Stimulated activated CD4-positive, alpha-beta T cell treated with anti-CD3 and anti-CD28 coated beads, Interleukin-15, amount 100 ng/mL, for 24 hours (primary cell): ENCODE data around the gene THAP10.
A peak's percentile ranks its signal among the peaks of the same experiment; 100 is the strongest.
"Not testable (repeated sequence)": the region's sequence is repeated elsewhere in the genome, so short reads cannot be mapped to it uniquely, and the experiment has no call there.

ENCODE experiments used
- DNase-seq: peaks from one replicate; pipeline ENCODE4 v3.0.0-alpha.2; 2020

Gene THAP10

DNA sequence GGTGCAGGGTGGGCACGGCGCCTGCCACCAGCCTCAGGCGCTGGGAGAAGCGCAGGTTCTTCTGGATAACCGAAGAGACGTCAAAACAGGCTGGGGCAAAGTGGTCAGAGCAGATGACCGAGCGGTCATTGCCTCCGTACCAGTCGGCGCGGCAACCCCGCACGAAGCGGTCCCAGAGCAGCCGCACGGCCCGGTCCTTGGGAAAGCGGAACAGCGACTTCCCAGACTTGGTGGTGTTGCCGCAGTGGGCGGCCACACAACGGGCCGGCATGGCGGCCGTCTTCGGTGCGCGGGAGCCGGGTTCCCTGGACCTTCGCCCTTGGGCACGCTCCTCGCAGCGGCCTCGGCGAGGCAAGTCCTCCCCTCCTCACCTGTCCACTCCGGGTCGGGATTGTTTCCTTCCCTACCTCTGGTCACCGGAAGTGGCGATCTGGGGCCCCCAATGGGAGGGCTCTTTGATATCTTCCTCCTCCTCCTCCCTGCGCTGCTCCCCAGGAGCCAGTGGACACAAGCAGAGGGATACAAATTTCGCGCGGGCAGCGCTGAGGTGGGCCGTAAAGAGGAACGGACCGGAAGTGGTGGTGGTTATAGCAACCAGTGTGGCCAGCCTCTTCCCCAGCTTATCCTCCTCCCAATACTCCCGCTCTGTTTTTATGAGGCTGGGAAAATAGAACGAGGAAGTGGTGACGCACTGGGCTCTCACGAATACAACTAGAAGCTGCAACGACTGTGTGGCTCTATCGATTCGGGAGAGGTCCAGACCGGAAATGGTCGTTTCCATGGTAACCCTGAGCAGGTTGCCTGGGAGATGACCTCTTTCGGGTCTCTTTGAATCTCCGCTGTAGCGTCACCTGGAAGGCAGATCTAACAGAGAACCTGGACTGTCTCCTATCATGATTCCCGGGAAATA, at the start of gene THAP10, which contains the start of gene LRRC49:
Gene THAP10 (minus strand): TSS at position 432 of the 910 bp plus-strand sequence. CDS start 161 bp downstream, at position 271.
Gene LRRC49 (plus strand): TSS at position 825 of the 910 bp plus-strand sequence. CDS start 69 bp downstream, at position 894.
- peak; percentile 71 for DNase-seq

DNA sequence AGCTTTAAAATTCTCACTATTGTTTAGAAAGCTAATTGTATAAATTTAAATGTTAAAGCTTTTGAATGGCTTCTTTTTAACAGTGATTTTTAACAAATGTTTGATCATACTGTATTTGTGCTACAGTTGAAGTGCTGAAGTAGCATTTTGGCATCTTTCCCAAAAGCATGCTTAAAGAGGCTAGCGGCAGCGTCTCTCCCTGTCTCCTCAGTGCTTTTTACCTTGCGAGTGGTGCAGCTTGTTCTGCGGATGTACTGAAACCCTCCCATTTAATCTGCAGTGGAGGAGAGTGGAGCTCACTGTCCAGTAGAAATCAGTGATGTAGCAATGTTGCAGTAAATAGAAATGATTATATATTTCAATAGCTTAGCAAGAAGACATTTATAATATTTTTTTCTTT, 44.1 kb upstream of the THAP10 start:
- DNase-seq = no peak

DNA sequence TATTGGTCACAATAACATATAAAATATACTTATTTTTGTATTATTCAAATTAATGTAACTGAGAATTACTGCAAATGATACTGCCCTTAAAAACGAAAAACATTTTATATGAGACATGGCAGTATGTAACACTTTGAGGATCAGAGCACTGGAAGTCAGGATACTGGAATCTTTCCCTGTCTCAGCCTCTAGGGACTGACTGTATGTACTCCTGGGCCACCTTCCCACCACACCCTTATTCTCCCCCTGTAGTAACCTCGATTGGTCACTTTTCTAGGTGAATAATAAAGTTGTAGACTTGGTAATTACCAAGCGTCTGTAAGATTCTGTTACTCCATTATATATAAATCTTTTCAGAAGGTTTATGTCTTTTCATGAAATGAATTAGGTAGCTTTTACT, 43.4 kb upstream of the THAP10 start:
- DNase-seq = no peak

DNA sequence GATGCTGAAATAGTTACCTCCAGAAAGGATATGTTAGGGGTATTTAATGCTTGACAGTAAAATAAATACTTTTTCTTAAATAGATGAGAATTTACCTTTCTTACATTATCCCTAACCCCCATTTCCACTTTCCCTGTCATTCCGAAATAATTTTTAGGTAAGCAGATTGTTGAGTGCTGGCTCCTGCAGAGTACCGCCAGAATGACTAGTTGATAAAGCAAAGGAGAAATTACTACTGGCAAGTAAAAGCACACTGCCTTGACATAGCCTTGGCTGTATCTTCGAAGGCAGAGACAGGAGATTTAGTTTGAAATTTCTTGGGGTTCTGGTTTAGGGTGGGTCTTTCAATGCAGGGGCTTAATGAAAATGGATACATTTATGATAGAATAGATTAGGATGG, 41.2 kb upstream of the THAP10 start:
- no peak for DNase-seq

DNA sequence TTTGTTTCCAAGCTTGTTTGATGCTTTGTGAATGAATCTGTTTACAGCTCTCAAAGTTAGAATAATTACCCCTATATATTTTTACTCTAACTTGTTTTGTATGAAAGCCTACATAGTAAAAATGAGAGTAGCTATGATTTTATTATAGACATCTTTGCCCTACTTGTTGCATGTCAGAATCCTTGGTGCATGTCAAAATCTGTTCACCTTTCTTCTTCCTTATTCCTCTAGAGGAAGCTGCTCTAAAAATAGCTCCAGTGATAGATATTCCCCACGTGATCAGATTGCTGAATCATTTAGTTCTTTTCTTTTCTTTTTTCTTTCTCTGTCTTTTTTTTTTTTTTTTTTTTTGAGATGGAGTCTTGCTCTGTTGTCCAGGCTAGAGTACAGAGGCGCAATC, 40.2 kb upstream of the THAP10 start:
- no peak for DNase-seq

DNA sequence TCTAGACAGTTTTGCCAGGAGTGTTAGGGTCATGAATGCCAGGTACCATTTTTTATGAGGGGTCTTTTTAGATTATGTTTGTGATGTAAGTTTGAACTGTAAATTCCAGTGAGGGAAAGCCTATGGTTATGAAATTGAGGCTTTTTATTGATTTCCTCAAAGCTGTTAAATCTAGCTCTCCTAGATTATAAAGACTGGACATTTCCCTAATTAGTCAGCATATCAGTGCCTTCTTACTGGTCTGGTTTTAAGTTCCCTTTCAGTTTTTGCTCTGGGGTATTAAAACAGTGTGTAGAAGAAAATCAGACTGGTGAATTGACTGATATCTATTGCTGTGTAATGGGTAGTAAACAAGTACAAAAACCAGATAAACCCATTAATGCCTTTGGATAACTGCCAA, 39.6 kb upstream of the THAP10 start:
- no peak for DNase-seq

DNA sequence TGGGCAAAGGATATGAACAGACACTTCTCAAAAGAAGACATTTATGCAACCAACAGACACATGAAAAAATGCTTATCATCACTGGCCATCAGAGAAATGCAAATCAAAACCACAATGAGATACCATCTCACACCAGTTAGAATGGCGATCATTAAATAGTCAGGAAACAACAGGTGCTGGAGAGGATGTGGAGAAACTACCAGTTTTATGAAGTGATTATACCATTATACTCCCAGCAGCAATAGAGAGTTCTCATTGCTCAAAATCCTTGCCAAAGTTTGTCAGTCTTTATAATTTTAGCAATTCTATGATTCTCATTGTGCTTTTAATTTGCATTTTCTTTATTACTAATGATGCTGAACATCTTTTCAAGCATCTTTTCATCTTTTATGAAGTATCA, 34.7 kb upstream of the THAP10 start:
- not testable (repeated sequence) for DNase-seq

DNA sequence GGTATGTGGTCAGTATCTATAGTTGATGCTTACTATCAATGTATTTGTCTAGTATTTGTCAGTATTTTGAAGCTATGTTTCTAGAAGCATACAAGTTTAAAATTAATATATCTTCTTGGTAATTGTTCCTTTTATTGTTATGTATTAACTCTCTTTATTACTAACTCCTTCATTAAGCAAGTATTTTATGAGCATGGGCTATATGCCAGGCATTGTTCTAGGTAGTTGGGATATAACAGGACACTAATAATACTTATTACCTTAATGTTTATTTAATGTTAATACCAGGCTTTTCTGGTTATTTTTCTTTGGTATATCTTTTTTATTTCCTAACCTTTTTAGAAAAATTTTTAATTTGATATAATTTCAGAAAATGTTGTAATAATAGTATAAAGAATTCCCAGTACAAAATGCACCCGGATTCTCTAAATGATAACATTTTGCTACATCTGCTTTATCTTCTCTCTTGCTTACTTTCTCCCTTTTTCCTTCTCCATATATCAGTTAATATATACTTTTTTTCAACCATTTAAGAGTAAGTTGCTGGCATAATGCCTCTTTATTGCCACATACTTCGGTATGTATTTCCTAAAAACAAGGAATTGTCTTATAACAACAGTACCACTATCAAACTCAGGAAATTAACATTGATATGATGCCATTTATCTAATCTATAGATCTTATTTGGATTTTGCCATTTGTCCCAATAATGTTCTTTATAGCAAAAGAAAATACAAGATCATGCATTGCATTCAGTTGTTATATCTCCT, 31.3 kb upstream of the THAP10 start:
- DNase-seq = no peak

DNA sequence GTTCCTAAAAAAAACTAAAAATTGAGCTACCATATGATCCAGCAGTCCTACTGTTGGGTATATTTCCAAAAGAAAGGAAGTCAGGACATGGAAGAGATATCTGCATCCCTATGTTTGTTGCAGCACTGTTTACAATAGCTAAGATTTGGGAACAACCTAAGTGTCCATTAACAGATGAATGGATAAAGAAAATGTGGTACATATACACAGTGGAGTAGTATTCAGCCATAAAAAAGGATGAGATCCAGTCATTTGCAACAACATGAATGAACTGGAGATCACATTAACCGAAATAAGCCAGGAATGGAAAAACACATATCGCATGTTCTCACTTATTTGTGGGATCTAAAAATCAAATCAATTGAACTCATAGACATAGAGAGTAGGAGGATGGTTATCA, 29.9 kb upstream of the THAP10 start:
- no peak for DNase-seq

DNA sequence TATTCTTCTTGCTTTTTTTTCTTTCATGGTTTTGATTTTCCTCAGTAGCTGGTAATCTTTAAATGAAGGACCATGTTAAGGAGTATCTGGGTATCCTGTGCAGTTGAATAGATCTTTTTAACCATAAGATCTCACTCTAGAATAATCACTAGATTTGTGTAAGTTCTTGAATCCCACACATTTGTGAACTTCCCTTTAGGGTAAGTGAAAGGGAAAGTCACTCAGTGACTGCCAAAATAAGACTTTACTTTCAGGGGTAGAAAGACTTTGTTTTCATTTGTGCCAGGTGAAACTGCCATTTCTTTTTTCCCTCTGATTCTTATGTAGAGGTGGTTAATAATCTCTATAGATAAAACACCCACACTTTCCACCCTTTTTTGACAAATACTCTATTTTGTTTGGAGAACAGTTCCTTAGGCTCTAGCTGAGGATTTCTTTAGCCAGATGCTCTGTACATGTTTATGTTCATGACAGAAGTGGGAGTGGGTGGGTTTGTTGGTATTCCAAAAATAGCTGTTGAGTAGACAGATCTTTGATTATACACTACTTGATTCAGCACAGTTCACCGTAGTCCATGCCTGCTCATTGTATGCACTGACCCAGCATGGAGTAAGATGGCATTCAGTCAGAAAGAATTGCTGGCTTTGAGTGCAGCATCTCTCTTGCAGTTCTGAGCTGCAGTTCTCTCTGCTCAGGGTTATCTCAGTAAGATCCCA, 28.9 kb upstream of the THAP10 start:
- no peak for DNase-seq

DNA sequence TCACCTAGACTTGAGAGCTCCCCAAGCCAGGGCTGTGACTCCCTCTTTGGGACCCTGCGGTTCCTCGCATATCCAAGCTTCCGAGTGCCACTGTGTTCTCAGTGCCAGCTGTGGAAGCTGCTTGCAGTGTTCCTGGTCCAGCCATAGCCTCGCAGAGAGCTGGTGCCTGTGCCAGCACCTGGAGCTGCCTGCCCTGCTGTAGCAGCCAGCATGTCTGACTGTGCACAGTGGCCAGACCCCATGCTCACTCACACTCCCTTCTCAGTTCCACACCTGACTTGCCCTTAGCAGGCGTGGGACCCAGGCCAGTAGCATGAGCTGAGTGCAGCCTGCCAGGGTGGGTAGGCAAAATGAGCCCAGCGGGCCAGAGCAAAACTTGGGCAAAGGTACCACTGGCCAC, 25.7 kb upstream of the THAP10 start:
- DNase-seq = no peak

DNA sequence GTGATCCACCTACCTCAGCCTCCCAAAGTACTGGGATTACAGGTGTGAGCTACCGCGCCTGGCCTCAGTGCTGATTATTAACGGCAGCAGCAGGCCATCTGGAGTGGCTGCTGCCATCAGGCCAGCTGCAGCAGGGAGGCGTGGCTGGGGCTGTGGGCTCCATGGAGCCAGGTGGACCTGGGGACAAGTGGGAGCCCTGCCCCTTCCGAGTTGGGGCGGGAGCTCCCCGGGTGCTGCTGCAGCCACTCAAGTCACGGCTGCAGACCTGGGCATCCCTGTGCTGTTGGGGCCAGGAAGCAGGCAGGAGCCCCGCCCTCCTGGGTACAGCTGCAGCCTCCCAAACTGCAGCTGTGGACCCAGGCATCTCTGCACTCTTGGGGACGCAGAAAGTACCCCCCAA, 24.3 kb upstream of the THAP10 start:
- no peak for DNase-seq

DNA sequence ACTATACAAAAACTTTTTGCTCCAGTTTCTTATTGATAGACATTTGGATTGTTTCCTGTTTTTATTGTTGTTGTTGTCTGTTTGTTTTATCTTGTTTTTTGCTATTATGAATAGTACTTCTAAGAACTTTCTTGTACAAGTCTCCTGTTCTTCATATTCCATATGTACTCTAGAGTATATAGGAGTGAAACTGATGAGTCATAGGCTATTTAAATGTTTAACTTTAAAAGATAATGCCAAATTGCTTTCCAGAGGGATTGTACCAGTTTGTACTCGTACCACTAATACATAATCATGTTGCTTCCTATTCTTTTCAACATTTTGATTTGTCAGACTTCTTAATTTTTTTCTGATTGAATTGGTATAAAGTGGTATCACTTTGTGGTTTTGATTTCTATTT, 20.0 kb upstream of the THAP10 start:
- DNase-seq = no peak

DNA sequence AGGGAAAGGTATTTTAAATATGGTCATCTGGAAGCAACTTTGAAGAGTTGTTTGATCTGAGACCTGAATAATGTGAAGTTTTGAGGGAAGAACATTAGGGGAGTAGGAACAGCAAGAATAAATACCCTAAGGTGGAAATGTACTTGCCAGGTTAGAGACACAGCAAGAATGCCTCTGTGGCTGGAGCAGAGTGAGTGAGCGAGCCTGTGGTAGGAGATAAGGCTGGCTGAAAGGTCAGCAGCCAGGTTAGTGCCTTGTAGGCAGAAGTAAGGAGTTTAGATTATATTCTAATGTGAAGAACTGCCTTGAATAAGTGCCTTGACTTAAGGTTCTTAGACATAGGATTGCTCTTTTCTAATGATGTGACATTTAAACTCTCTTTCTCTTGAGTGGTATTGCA, 18.7 kb upstream of the THAP10 start:
- DNase-seq = no peak

DNA sequence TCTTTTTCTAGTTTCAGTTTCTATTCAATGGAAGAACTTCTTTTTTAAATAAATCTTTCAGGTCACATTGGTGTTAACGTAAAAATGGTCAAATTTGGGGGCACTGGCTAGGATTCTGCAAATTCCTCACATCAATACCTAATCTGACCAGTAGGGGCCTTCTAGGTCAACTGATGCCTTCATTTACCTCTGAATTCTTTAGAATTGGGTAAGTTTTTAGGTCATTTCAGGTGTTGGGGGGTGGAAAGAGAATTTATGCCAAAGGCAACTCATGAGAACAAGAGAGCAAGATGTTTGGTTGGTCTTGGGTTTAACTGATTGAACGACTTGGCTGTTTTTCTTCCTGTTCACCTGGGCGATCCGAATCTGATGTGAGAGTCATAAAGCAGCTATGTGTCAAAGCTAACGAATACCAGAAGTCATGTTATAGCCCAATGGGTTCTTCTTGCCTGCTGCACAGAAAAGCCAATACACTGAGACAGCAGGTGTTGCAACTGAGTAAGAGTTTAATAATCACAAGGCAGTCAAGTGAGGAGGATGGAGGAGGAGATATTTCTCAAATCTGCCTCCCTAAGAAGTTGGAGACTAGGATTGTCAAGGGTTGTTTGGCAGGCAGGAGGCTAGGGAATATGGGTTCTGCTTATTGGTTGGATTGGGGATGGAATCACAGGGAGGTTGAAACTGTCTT, 15.7 kb upstream of the THAP10 start:
- DNase-seq = no peak

DNA sequence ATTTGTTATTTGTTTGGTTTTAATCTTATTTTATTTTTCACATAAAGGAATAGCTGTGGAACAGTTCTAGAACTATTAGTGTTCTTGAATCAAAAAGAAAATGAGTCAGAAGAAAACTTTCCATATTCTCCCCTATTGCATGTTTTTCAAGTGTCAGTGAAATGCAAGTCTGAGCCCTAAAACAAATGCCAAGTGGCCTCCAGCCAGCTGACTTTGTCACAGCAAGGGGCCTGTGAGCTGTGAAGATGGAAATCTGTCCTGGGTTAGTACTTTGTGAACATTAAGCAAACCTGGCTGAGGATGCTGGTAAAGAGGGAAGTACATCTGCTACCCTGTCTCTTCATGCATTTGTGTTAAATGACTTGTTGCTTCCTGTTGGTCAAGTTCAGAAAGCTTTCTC, 14.6 kb upstream of the THAP10 start:
- no peak for DNase-seq

DNA sequence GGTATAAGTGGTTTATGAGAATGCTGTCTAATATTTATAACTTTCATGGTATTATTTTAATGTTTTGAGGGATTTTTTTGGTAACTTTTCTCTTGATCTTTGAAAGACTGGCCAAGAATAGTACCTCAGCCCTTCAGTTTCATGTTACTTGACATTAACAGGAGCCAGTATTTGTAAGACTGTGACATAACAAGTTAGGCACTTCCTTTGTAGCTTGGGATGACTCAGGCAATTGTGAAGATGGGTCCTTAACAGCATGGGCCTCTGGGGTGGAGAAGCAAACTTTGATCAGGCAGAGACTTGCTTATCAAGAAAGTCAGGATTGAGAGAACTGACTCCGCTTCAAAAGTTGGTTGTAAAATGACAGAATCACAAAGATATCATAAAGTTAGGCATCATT, 9.9 kb upstream of the THAP10 start:
- no peak for DNase-seq

DNA sequence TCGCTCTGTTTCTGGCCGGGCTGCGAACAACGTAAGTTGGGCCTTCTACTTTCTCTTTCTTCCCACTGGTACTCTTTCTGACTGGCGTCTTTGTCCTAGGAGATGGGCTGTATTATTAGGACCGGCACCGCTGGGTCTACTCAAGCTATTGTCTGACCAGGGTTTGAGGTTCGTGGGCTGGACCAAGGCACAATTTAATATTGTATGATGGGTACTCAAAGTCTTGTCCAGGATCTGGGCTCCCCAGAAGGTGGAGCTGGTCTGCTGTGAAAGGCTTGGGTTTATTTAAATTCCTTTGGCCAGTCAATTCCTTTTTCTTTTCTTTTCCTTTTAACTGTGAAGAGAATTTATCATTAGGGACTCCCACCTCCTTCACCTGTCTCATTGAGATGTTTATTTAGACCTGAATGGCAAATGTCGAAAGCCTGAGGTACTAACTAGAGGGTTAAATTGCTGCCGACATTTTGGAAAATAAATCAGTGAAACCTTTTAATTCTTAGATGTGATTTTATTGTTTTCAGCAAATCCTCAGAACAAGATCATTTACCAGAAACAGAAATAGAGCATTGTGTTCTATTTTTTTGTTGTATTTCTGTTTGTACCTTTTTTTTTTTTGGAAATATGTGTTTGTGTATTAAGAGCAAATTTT, 803 bp upstream of the THAP10 start:
- peak; percentile 7 for DNase-seq

DNA sequence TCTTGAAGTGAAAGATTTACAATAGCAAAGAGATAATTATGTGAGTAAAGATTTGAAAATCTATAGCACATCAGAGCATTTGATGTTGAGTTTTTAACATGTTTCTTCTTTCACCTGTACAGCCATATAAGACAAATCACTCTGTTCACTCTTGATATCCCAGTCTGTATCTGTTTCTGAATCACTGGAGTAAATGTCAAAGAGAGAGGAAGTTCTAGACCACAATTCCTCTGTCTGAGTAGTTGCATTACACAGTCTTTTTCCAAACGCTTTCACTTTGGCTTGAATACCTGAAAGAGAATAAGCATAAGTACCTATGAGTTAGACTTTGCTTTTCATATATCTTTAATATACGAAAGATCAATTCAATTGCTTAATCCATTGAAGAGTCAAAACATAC, 9.9 kb downstream of the THAP10 start:
- DNase-seq = no peak

DNA sequence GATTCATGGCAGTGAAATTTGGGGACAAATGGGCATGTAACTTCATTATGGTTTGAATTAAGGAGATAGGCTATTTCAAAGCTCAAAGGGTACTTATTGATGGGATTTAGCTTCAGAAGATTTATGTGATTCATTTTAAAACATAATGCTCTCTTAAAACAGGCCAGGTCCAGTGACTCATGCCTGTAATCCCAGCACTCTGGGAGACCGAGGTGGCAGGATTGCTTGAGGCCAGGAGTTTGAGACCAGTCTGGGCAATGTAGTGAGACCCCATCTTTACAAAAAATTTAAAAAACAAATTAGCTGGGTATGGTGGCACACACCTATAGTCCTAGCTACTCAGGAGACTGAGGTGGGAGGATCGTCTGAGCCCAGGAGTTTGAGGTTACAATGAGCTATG, 11.5 kb downstream of the THAP10 start:
- DNase-seq = no peak

DNA sequence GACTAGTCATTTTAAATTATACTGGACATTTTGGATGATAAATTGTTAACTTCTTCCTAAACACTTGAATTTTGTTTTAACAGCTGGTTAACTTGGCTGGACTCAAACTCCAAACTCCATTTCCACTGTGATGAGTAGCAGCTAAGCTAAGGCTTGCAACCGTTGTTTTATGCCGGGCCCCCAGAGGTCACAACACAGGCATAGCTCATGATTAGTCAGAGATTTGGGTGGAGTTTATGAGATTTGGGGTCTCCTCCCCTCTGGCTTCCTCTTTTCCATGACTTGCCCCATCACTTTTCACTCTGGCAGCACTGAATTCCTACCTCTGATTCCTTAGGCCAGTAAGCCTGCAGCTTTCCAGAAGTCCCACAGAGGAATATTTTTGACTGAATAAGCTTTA, 12.8 kb downstream of the THAP10 start:
- no peak for DNase-seq

DNA sequence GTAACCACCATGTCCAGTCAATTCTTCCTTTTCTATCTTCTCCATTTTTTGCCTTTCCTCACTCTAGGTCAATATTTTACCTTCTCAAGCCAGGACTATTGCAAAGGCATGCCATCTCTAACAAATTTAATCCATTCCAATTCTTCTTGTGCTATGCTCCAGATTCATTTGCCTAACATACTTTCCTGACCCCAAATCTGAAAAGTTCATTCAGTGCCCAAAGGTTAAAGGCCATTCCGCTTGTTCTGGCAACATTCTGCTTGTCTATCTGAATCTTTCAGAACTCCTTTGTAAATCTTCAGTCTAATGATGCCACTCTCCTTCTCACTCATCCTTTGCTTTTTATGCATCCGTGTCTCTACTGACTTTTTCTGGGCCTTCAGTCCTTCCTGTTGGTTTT, 15.6 kb downstream of the THAP10 start:
- no peak for DNase-seq
